ENCODE data around the gene CT47B1.
"Not testable (repeated sequence)": the region's sequence is repeated elsewhere in the genome, so short reads cannot be mapped to it uniquely, and the experiment has no call there.

CT47B1 gene

GRCh38 chrX:120875766-120876165, at the start of gene CT47B1:
Gene CT47B1 (minus strand): TSS chrX:120875866. CDS start chrX:120875670, 196 bp downstream.
- H3K4me3 ChIP-seq (ENCODE audit: control insufficient read depth, low read depth, low read length); DNase-seq (ENCODE audit: low read depth): not testable (repeated sequence)

DNA sequence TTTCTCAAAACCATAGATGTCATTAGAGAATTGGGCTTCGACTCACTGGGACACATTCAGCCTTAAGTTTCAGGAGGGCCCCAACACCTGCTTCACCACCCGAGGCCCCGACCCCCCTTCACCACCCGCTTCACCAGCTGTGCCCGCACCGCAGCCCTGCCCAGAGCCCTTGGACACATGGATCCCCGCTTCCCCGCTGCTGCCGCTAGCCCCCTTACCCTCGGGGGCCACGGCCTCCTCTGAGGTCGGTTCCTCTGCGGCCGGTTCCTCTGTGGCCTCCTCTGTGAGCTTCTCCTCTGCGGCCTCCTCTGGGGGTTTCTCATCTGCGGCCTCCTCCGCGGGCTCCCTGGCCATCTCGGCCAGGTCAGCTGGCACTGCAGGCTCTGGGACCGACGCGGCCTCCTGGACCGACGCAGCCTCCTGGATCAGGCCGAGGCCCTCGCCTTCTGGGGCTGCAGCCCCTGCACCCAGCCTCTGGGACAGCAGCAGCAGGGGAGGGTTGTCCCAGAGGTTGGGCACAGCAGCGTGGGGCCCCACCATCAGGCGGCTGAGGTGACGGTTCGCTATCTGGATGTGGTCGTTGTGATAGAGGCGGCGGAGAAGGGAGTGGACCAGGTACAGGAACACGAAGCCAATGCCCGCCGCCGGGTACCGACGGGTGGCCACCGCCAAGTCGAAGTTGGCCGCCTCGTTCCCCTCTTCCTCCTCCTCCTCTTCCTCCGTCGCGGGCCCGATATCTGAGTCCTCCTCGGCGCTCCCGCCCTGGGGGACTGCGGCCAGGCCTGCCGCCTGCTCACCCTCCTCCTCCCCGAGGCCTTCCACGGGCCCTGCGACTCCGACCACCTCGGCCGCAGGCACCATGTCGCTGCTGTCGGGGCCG, 748 bp downstream of the CT47B1 start:
- TF ChIP-seq, protein P1, sequence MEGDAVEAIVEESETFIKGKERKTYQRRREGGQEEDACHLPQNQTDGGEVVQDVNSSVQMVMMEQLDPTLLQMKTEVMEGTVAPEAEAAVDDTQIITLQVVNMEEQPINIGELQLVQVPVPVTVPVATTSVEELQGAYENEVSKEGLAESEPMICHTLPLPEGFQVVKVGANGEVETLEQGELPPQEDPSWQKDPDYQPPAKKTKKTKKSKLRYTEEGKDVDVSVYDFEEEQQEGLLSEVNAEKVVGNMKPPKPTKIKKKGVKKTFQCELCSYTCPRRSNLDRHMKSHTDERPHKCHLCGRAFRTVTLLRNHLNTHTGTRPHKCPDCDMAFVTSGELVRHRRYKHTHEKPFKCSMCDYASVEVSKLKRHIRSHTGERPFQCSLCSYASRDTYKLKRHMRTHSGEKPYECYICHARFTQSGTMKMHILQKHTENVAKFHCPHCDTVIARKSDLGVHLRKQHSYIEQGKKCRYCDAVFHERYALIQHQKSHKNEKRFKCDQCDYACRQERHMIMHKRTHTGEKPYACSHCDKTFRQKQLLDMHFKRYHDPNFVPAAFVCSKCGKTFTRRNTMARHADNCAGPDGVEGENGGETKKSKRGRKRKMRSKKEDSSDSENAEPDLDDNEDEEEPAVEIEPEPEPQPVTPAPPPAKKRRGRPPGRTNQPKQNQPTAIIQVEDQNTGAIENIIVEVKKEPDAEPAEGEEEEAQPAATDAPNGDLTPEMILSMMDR (IDR thresholded peaks at IDR 0.05; ENCODE audit: control insufficient read depth, insufficient read depth, low read depth, low read length, missing control alignments): no peak
- DNase-seq (ENCODE audit: low read depth): no peak
- H3K4me3 ChIP-seq (ENCODE audit: control insufficient read depth, low read depth, low read length): no peak overlapping the region

GRCh38 chrX:120857240-120857639, 18.4 kb downstream of the CT47B1 start:
- H3K4me3 ChIP-seq (ENCODE audit: control insufficient read depth, low read depth, low read length): no peak overlapping the region
- TF ChIP-seq, protein P1 (IDR thresholded peaks at IDR 0.05; ENCODE audit: control insufficient read depth, insufficient read depth, low read depth, low read length, missing control alignments): peak; percentile 31
- no peak for DNase-seq (ENCODE audit: low read depth)

DNA sequence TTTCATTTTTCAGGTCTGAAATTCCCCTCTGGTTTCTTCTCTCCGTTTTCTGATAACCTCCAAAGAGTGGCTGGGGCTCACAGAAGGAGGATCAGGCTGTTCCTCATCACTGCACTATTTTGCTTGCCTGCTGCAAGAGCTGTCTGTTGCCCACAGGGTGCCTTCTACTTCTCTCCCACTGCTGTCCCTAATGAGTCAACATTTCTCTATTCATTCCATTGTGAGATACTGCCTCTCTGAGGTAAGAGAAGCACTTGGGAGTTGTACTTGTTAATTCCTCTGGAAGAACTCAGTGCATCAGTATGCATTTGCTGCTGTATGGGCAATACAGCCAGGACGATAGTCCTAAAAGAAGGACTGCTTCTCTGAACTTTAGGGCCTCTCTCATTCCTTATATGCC, 34.8 kb downstream of the CT47B1 start:
- DNase-seq (ENCODE audit: low read depth): peak; percentile 24

DNA sequence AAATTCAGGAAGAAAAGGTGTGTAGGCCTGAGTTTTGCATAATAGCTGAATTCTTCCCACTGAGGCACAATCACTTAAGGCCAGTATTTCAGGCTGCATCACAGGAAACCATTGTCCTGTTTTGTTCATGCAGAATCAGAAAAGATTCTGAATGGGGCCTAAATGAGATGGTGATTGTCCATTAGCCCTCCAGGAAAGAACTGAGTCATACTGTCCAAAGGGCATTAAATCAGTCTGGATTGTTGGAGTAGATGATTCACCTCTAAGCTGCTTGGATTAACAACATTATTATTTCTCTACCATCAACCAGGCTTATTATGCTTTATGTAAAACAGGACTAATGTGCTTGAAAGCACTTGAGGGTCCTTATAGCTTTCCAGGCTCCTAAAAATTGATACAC, 36.2 kb downstream of the CT47B1 start:
- H3K4me3 ChIP-seq (ENCODE audit: control insufficient read depth, low read depth, low read length): no peak overlapping the region
- no peak for DNase-seq (ENCODE audit: low read depth)
- TF ChIP-seq, protein P1 (IDR thresholded peaks at IDR 0.05; ENCODE audit: control insufficient read depth, insufficient read depth, low read depth, low read length, missing control alignments): no peak

More for the DNA sequence above, 34.8 kb downstream of the CT47B1 start:
- TF ChIP-seq, protein P1 (IDR thresholded peaks at IDR 0.05; ENCODE audit: control insufficient read depth, insufficient read depth, low read depth, low read length, missing control alignments): peak; percentile 14
- no peak overlapping the region for H3K4me3 ChIP-seq (ENCODE audit: control insufficient read depth, low read depth, low read length)

- not testable (repeated sequence) for DNase-seq (ENCODE audit: low read depth); H3K4me3 ChIP-seq (ENCODE audit: control insufficient read depth, low read depth, low read length)
Measured at GRCh38 chrX:120827213-120827612, 48.5 kb downstream of the CT47B1 start.

- H3K4me3 ChIP-seq (ENCODE audit: control insufficient read depth, low read depth, low read length): no peak overlapping the region
- TF ChIP-seq, protein P1 (IDR thresholded peaks at IDR 0.05; ENCODE audit: control insufficient read depth, insufficient read depth, low read depth, low read length, missing control alignments): no peak
- DNase-seq (ENCODE audit: low read depth): no peak
Measured at GRCh38 chrX:120825146-120825545, 50.5 kb downstream of the CT47B1 start.
